AG09309 (cell line): ENCODE data around the gene ADGRG6.
"Not testable (repeated sequence)": the region's sequence is repeated elsewhere in the genome, so short reads cannot be mapped to it uniquely, and the experiment has no call there.

Experiments used
- DNase-seq: peaks from one replicate; pipeline ENCODE4 v3.0.0-alpha.2; 2010; ENCODE audit warnings: low read depth
- H3K4me3 ChIP-seq: 2 replicates; pipeline ENCODE4 v1.5.1; 2011; ENCODE audit warnings: mild to moderate bottlenecking, low read depth, low read length, moderate library complexity; ENCODE audit not compliant: control insufficient read depth
- CTCF ChIP-seq: IDR thresholded peaks from 2 replicates; pipeline ENCODE4 v1.5.1; 2011; ENCODE audit warnings: mild to moderate bottlenecking, low read depth, low read length, inconsistent platforms; ENCODE audit not compliant: insufficient read depth, control insufficient read depth; ENCODE audit errors: missing control alignments

Gene ADGRG6

DNA sequence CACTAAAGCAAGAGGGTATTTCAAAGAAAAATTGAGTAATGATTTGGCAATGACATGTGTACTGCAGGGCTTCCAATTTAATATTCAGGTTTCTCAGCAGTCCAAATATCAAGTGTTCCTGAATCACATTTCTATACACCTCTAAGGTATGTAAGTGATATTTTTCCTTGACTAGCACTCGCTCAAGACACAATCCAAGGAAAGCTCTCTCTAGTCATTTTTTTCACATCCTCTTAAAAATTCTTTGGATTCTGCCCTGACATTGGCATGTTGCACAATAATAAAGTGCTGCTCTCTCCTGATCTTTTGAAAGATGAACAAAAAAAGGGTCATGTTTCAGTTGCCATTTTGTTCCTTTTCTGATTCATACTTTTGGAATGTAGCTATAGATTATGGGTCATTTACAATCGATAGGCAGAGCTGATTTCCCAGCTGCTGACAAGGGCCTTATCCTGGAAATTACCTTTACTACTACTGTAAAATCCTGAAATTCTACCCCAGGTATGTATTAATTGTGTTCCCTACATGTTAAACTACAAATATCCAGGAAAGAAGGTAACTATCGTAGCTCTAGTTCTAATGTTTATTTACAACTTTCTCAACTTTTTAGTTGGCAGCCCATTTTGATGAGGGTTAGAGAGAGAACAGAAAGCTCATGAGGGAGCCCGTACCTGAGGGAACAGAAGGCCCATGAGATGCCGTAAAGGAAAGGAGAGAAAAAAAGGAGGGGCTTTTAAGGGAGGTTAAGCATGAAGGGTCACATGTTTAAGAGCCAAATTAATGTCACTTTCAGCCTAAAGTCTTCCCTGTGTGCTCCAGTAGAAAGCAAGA lies 22.2 kb upstream of the ADGRG6 start:
- no peak for DNase-seq
- H3K4me3 ChIP-seq = no peak overlapping the region
- TF ChIP-seq CTCF = no peak

DNA sequence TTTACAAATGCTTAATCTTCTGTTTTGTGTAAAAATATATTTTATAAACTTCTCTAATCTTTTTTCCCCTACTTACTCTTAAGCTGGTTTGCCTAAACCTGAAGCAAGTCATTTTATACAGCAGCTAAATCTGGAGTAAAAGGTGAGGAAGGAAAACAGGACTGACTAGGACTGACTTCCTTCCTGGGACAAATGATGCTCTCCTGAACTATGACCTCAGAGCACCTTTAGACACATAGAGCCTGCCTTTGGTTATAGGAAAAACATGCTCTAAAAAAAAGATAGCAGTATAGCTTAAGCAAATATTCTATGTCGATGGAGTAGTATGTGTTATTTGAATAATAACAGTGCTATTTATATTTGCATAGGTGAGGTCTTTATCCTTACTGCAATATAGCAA lies 21.5 kb upstream of the ADGRG6 start:
- no peak for TF ChIP-seq CTCF
- DNase-seq = no peak
- H3K4me3 ChIP-seq = no peak overlapping the region

GRCh38 chr6:142280927-142281326 lies 20.9 kb upstream of the ADGRG6 start:
- TF ChIP-seq CTCF = no peak
- no peak overlapping the region for H3K4me3 ChIP-seq
- DNase-seq = no peak

DNA sequence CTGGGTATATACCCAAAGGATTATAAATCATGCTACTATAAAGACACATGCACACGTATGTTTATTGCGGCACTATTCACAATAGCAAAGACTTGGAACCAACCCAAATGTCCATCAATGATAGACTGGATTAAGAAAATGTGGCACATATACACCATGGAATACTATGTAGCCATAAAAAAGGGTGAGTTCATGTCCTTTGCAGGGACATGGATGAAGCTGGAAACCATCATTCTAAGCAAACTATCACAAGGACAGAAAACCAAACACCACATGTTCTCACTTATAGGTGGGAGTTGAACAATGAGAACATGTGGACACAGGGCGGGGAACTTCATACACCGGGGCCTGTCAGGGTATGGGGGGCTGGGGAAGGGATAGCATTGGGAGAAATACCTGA lies 18.7 kb upstream of the ADGRG6 start:
- not testable (repeated sequence) for H3K4me3 ChIP-seq, DNase-seq

- no peak for TF ChIP-seq CTCF
- no peak overlapping the region for H3K4me3 ChIP-seq
- no peak for DNase-seq
Observed at GRCh38 chr6:142284419-142284818, 17.4 kb upstream of the ADGRG6 start.

- no peak for DNase-seq
- TF ChIP-seq CTCF = no peak
Observed at GRCh38 chr6:142285235-142286087, 16.3 kb upstream of the ADGRG6 start.

GRCh38 chr6:142286088-142286409 lies 15.8 kb upstream of the ADGRG6 start:
- DNase-seq = no peak
- H3K4me3 ChIP-seq = no peak overlapping the region
- no peak for TF ChIP-seq CTCF

More at GRCh38 chr6:142285235-142286087, 16.3 kb upstream of the ADGRG6 start:
- no peak overlapping the region for H3K4me3 ChIP-seq
